HepG2 (cell line): ENCODE results near the gene ZNF697.

Experiments
- AHDC1 ChIP-seq: sonication (generic); formaldehyde crosslinking; IDR thresholded peaks from 2 replicates; pipeline ENCODE4 v1.5.1; 2020; ENCODE audit warnings: mild to moderate bottlenecking, missing genetic modification reagents, borderline replicate concordance
- HMG20A ChIP-seq: IDR thresholded peaks from 2 replicates; pipeline ENCODE4 v1.6.1; 2016; ENCODE audit warnings: borderline replicate concordance
- NR3C1 ChIP-seq: sonication (generic); formaldehyde crosslinking; IDR thresholded peaks from 2 replicates; pipeline ENCODE4 v1.4.0; 2020; ENCODE audit warnings: missing genetic modification reagents
- POLR2A ChIP-seq, 2 experiments: IDR thresholded peaks; 2 replicates each; pipeline ENCODE4 v1.6.1; 2011; ENCODE audit warnings: low read depth in 2 of 2, low read length in 2 of 2, mild to moderate bottlenecking in 1 of 2, moderate library complexity in 1 of 2; ENCODE audit not compliant: insufficient read depth in 1 of 2
- REST ChIP-seq, 2 experiments: IDR thresholded peaks; 2 replicates each; pipeline ENCODE4 v1.6.1; 2011 to 2012; ENCODE audit warnings: low read length in 2 of 2, borderline replicate concordance in 1 of 2, low read depth in 1 of 2, mild to moderate bottlenecking in 1 of 2, moderate library complexity in 1 of 2

GRCh38 chr1:119626011-119626545 lies 22.0 kb downstream of the ZNF697 start:
- TF ChIP-seq HMG20A (no peak), NR3C1 (no peak), REST (IDR thresholded peaks at IDR 0.05; ENCODE audit: borderline replicate concordance in 1 of 2, low read depth in 1 of 2, low read length in 2 of 2) (no peak), AHDC1 (no peak), POLR2A (IDR thresholded peaks at IDR 0.05; ENCODE audit: insufficient read depth in 1 of 2, low read depth in 2 of 2, low read length in 2 of 2) (no peak)
